H1 (cell line): ENCODE measurements around the gene VIT. TPM values are rescaled to one million over a fixed set of nuclear protein-coding genes. Genes with fewer than 3 reads are reported as not detected.

Source experiments
- CTCF ChIA-PET: fragments of 300-600 bp; sonication (Branson Sonifier 250); formaldehyde crosslinking; loops from one replicate; lab custom pipeline; 2021; ENCODE audit not compliant: partially characterized antibody; lab: Charles Lee
- POLR2A ChIA-PET: fragments of 300-600 bp; sonication (Branson Sonifier 250); formaldehyde crosslinking; loops from one replicate; lab custom pipeline; 2021; ENCODE audit warnings: inconsistent platforms; ENCODE audit not compliant: partially characterized antibody; lab: Charles Lee
- DNase-seq, 2 experiments: peaks; one replicate each; pipeline versions ENCODE4 v3.0.0 to v3.0.0-alpha.2; 2010 to 2022; ENCODE audit warnings: low spot score in 2 of 2, low read depth in 1 of 2, mixed read lengths in 1 of 2
- FAIRE-seq: peaks from 2 replicates; lab custom pipeline; 2011; peaks lifted over from hg19 to GRCh38; lab: Jason Lieb, UNC
- H2AFZ ChIP-seq: 2 replicates; pipeline ENCODE4 v1.8.1; 2012; ENCODE audit warnings: low read length, inconsistent platforms
- H2AK5ac ChIP-seq: 2 replicates; pipeline ENCODE4 v1.6.1; 2013; ENCODE audit warnings: low read depth, low read length
- H2BK120ac ChIP-seq: replicated peaks from 2 replicates; pipeline ENCODE3; 2013; ENCODE audit warnings: low read depth, low read length, inconsistent platforms
- H2BK12ac ChIP-seq: 2 replicates; pipeline ENCODE4 v1.6.1; 2013; ENCODE audit warnings: low read depth, low read length
- H2BK15ac ChIP-seq: 2 replicates; pipeline ENCODE4 v1.6.1; 2013; ENCODE audit warnings: low read length
- H2BK20ac ChIP-seq: 2 replicates; pipeline ENCODE4 v1.6.1; 2013; ENCODE audit warnings: low read length
- H2BK5ac ChIP-seq: 2 replicates; pipeline ENCODE4 v1.6.1; 2013; ENCODE audit warnings: low read depth, low read length
- H3K14ac ChIP-seq: 2 replicates; pipeline ENCODE4 v1.6.1; 2013; ENCODE audit warnings: inconsistent platforms; ENCODE audit not compliant: insufficient read length
- H3K18ac ChIP-seq: 2 replicates; pipeline ENCODE4 v1.6.1; 2013; ENCODE audit warnings: low read length; ENCODE audit errors: extremely low read depth
- H3K23ac ChIP-seq: 2 replicates; pipeline ENCODE4 v1.6.1; 2013; ENCODE audit warnings: inconsistent platforms; ENCODE audit not compliant: insufficient read length
- H3K23me2 ChIP-seq: 2 replicates; pipeline ENCODE4 v1.6.1; 2013; ENCODE audit warnings: low read depth, low read length
- H3K27ac ChIP-seq: 2 replicates; pipeline ENCODE4 v1.6.1; 2011; ENCODE audit warnings: low read depth, low read length, inconsistent platforms
- H3K27me3 ChIP-seq, 4 experiments: replicated peaks in 1 of 4; 1 replicate in 1 of 4; 2 replicates in 3 of 4; pipeline versions ENCODE4 v1.6.1 to v1.8.1; 2011 to 2013; ENCODE audit warnings: low read length in 3 of 4, mild to moderate bottlenecking in 3 of 4, inconsistent platforms in 2 of 4, mixed read lengths in 2 of 4, moderate library complexity in 1 of 4; ENCODE audit not compliant: control insufficient read depth in 3 of 4, insufficient read depth in 3 of 4; ENCODE audit errors: extremely low read depth in 1 of 4
- H3K36me3 ChIP-seq, 4 experiments: 2 replicates each; pipeline versions ENCODE4 v1.6.1 to v1.8.1; 2011 to 2013; ENCODE audit warnings: mild to moderate bottlenecking in 4 of 4, low read length in 3 of 4, moderate library complexity in 2 of 4, control low read depth in 1 of 4, inconsistent platforms in 1 of 4; ENCODE audit not compliant: insufficient read depth in 4 of 4, control insufficient read depth in 2 of 4
- H3K4ac ChIP-seq: replicated peaks from 2 replicates; pipeline ENCODE3; 2013; ENCODE audit warnings: low read length, low read depth, mixed read lengths, inconsistent platforms; ENCODE audit not compliant: insufficient read length
- H3K4me1 ChIP-seq, 4 experiments: replicated peaks in 1 of 4; 1 replicate in 1 of 4; 2 replicates in 3 of 4; pipeline versions ENCODE4 v1.6.1 to v1.8.1; 2011 to 2013; ENCODE audit warnings: low read length in 3 of 4, inconsistent platforms in 2 of 4, mixed read lengths in 1 of 4; ENCODE audit not compliant: insufficient read depth in 4 of 4, control insufficient read depth in 3 of 4
- H3K4me2 ChIP-seq, 2 experiments: 2 replicates each; pipeline versions ENCODE4 v1.6.1 to v1.8.1; 2011 to 2013; ENCODE audit warnings: low read depth in 2 of 2, low read length in 2 of 2, control low read depth in 1 of 2, inconsistent platforms in 1 of 2, mild to moderate bottlenecking in 1 of 2; ENCODE audit not compliant: insufficient read depth in 1 of 2
- H3K4me3 ChIP-seq, 4 experiments: fragments of 200-600, 300-600 bp in 1 of 4; sonication (generic), shearing (Covaris generic), sonication (Bioruptor Twin) in 1 of 4; 2 replicates each; pipeline versions ENCODE4 v1.5.1 to v1.8.1; 2011 to 2016; ENCODE audit warnings: low read length in 4 of 4, low read depth in 3 of 4, control low read depth in 2 of 4, inconsistent platforms in 2 of 4, mild to moderate bottlenecking in 2 of 4, mixed read lengths in 1 of 4, moderate library complexity in 1 of 4; ENCODE audit not compliant: insufficient read depth in 2 of 4; ENCODE audit errors: extremely low read depth in 1 of 4
- H3K56ac ChIP-seq: replicated peaks from 2 replicates; pipeline ENCODE3; 2013; ENCODE audit warnings: low read depth, mild to moderate bottlenecking, mixed read lengths, low read length, inconsistent platforms; ENCODE audit not compliant: insufficient read length
- H3K79me1 ChIP-seq: 2 replicates; pipeline ENCODE4 v1.6.1; 2013; ENCODE audit warnings: low read depth, low read length, control low read depth
- H3K79me2 ChIP-seq, 2 experiments: 2 replicates each; pipeline versions ENCODE4 v1.6.1 to v1.8.1; 2012 to 2013; ENCODE audit warnings: low read length in 2 of 2, mild to moderate bottlenecking in 2 of 2, inconsistent platforms in 1 of 2; ENCODE audit not compliant: insufficient read depth in 2 of 2, control insufficient read depth in 1 of 2
- H3K9ac ChIP-seq, 4 experiments: replicated peaks in 1 of 4; 1 replicate in 1 of 4; 2 replicates in 3 of 4; pipeline versions ENCODE4 v1.6.1 to v1.8.1; 2011 to 2013; ENCODE audit warnings: low read depth in 3 of 4, low read length in 3 of 4, control low read depth in 2 of 4, mild to moderate bottlenecking in 2 of 4, moderate library complexity in 2 of 4, inconsistent platforms in 1 of 4; ENCODE audit errors: extremely low read depth in 1 of 4
- H3K9me3 ChIP-seq, 2 experiments: 2 replicates each; pipeline versions ENCODE4 v1.6.1 to v1.8.1; 2012 to 2013; ENCODE audit warnings: mild to moderate bottlenecking in 2 of 2, moderate library complexity in 2 of 2, control low read depth in 1 of 2, inconsistent platforms in 1 of 2, low read depth in 1 of 2, low read length in 1 of 2, mixed read lengths in 1 of 2; ENCODE audit not compliant: insufficient read depth in 2 of 2
- H4K20me1 ChIP-seq, 2 experiments: replicated peaks in 1 of 2; 2 replicates each; pipeline versions ENCODE3 to v1.8.1; 2011 to 2013; ENCODE audit warnings: inconsistent platforms in 2 of 2, low read length in 2 of 2, mild to moderate bottlenecking in 1 of 2; ENCODE audit not compliant: insufficient read depth in 2 of 2, control insufficient read depth in 1 of 2
- H4K5ac ChIP-seq: 2 replicates; pipeline ENCODE4 v1.6.1; 2013; ENCODE audit warnings: low read length, low read depth, mixed read lengths, inconsistent platforms; ENCODE audit not compliant: insufficient read length
- H4K8ac ChIP-seq: 2 replicates; pipeline ENCODE4 v1.8.0; 2013; ENCODE audit warnings: mild to moderate bottlenecking, moderate library complexity, low read length, inconsistent platforms; ENCODE audit not compliant: insufficient read depth; ENCODE audit errors: extremely low read depth
- H4K91ac ChIP-seq: replicated peaks from 2 replicates; pipeline ENCODE3; 2013; ENCODE audit warnings: low read length, mixed read lengths, inconsistent platforms; ENCODE audit not compliant: insufficient read length
- CBX8 ChIP-seq: fragments of 300-800, 300-1000 bp; sonication (generic); IDR thresholded peaks from 2 replicates; pipeline ENCODE4 v1.7.1; 2016; ENCODE audit warnings: low read depth, low read length, borderline replicate concordance
- CEBPB ChIP-seq: IDR thresholded peaks from 2 replicates; pipeline ENCODE4 v1.6.1; 2012; ENCODE audit warnings: low read depth, low read length
- JUN ChIP-seq: IDR thresholded peaks from 2 replicates; pipeline ENCODE4 v1.6.1; 2011; ENCODE audit warnings: low read depth, mild to moderate bottlenecking, improper control_type of control experiment, low read length
- KDM4A ChIP-seq: IDR thresholded peaks from one replicate; pipeline ENCODE4 v1.7.1; 2012; ENCODE audit warnings: low read depth, mild to moderate bottlenecking, moderate library complexity, low read length, inconsistent platforms; ENCODE audit not compliant: severe bottlenecking
- RAD21 ChIP-seq, 2 experiments: IDR thresholded peaks in 1 of 2; conservative IDR thresholded peaks in 1 of 2; 2 replicates each; pipeline ENCODE4 v1.6.1; 2011; ENCODE audit warnings: low read depth in 2 of 2, low read length in 2 of 2, improper control_type of control experiment in 1 of 2, inconsistent platforms in 1 of 2, mild to moderate bottlenecking in 1 of 2, moderate library complexity in 1 of 2
- RBBP5 ChIP-seq: IDR thresholded peaks from 2 replicates; pipeline ENCODE4 v1.7.1; 2012; ENCODE audit warnings: low read depth, mild to moderate bottlenecking, inconsistent platforms, low read length, moderate library complexity, borderline replicate concordance
- RNF2 ChIP-seq: fragments of 200-900, 300-1000 bp; sonication (generic); IDR thresholded peaks from 2 replicates; pipeline ENCODE4 v1.7.1; 2016; ENCODE audit warnings: borderline replicate concordance, low read depth, mild to moderate bottlenecking, antibody characterized with exemption, low read length; ENCODE audit not compliant: poor library complexity, severe bottlenecking; ENCODE audit errors: missing control alignments
- TBP ChIP-seq: IDR thresholded peaks from 2 replicates; pipeline ENCODE4 v1.6.1; 2011; ENCODE audit warnings: low read depth, low read length, improper control_type of control experiment
- WGBS, 2 experiments: shearing (Covaris generic) in 1 of 2; methylation state at CpG; one replicate each; pipeline versions ENCODE4 v1.1.6 to v1.1.7; 2013 to 2015; ENCODE audit warnings: low lambda C conversion rate in 2 of 2, mixed read lengths in 2 of 2, inconsistent platforms in 1 of 2, low coverage in 1 of 2, missing lambda C conversion rate in 1 of 2; ENCODE audit not compliant: insufficient replicate concordance in 2 of 2, insufficient coverage in 1 of 2, insufficient read length in 1 of 2; ENCODE audit errors: extremely low coverage in 1 of 2, missing lambda C conversion rate in 1 of 2; 5-methylcytosine and 5-hydroxymethylcytosine counted together
- polyA plus RNA-seq, 7 experiments: library from polyadenylated mRNA; depleted of rRNA in 3 of 7; stranded (reverse) in 5 of 7; unstranded in 2 of 7; fragments of >200 nt in 5 of 7; fragments of 200-250 nt in 2 of 7; gene quantifications; 1 replicate in 5 of 7; 2 replicates in 1 of 7; 4 replicates in 1 of 7; pipeline versions ENCODE4 v1.2.1 to v1.2.3, GENCODE V29; 2011 to 2013; ENCODE audit warnings: missing spikeins in 2 of 7, mixed read lengths in 2 of 7
- total RNA-seq: library from RNA; stranded (reverse); fragmentation: NEBNext Ultra II Directional; extraction: Animal tissue kit (Norgen Biotek cat#: 25700); gene quantifications from 2 replicates; pipeline ENCODE4 v1.2.1, GENCODE V29; 2021

The VIT gene
- total and polyA plus RNA-seq, 2 of the 8 experiments (the other 6 are each of a cell fraction or from before 2014, with no cell fraction given) = 0.03 TPM; not detected in 1

DNA sequence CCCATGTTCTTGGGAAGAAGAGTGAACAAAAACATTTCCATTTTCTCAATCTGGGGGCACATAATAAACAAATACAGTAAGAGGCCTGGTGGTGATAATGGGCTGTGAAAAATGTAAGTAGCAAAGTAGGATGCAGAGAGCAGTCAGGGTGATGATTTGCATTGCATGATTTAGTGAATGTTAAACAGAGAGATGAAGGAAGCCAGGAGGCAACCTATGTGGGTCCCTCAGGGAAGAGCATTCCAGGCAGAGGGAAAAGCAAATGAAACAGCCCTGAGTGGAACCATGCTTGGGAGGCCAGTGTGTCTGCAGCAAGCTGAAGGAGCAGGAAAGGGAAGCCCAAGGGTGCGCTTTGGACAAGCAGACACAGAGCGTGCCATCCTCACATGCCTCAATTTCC lies 5.4 kb downstream of the VIT start:
- FAIRE-seq (no peak), DNase-seq (peak in 1 of 2 experiments; percentile 37)
- no peaks in the 10 kb centered on the region; the same call in 1 of the 2 replicates for H3K23me2 ChIP-seq
- H3K14ac ChIP-seq = no peak overlapping the region
- no peaks in the 10 kb centered on the region for H3K27me3 ChIP-seq
- no peaks in the 10 kb centered on the region for H3K79me1 ChIP-seq
- no peaks in the 10 kb centered on the region for H3K79me2 ChIP-seq
- H2BK20ac ChIP-seq = no peak overlapping the region
- no peak overlapping the region for H4K8ac ChIP-seq
- no peak overlapping the region for H2AK5ac ChIP-seq
- no peak overlapping the region for H3K18ac ChIP-seq
- peak overlapping the region; percentile 85; the same call in 1 of the 2 replicates for H2AFZ ChIP-seq
- no peak overlapping the region for H3K27ac ChIP-seq
- POLR2A ChIA-PET = no interaction called here
- WGBS, 2 experiments = 53% methylated on average over 2 of the region's 2 CpGs; no CpG with 5 or more reads in 1 of the 2 experiments
- no peak overlapping the region for H3K56ac ChIP-seq
- no peak overlapping the region for H4K91ac ChIP-seq
- no peaks in the 10 kb centered on the region for H4K20me1 ChIP-seq
- no peaks in the 10 kb centered on the region for H3K9me3 ChIP-seq
- no peak overlapping the region for H3K9ac ChIP-seq
- no peak overlapping the region for H2BK15ac ChIP-seq
- H3K36me3 ChIP-seq = no peaks in the 10 kb centered on the region
- no peak overlapping the region for H2BK12ac ChIP-seq
- no peak overlapping the region for H4K5ac ChIP-seq
- H3K4me1 ChIP-seq = peaks cover 0 to 3% (median 0%) of the 10 kb centered on the region in 4 experiments; a peak in 1 of 7 replicates
- H2BK5ac ChIP-seq = no peak overlapping the region
- no peak overlapping the region for H3K4ac ChIP-seq
- H3K4me3 ChIP-seq = no peak overlapping the region
- H2BK120ac ChIP-seq = no peak overlapping the region
- no peak overlapping the region for H3K23ac ChIP-seq
- H3K4me2 ChIP-seq = no peak overlapping the region
- CTCF ChIA-PET = interaction anchor here (0.6 to 10.4 kb wide), 8 partner anchors 16 to 82 kb away, joined by 3 to 84 read pairs (median 5); no protein-coding TSS in a partner anchor
- TF ChIP-seq KDM4A (no peak), CBX8 (no peak), JUN (no peak), TBP (no peak), CEBPB (no peak), RAD21 (IDR thresholded peaks at IDR 0.05 in 1 of 2, conservative IDR thresholded peaks at IDR 0.05 in 1 of 2; ENCODE audit: low read depth in 2 of 2, low read length in 2 of 2) (no peak), RNF2 (no peak), RBBP5 (no peak)
